Sigmoid colon (tissue), 7 donors: ENCODE measurements around the gene PREX1. TPM values are rescaled to one million over a fixed set of nuclear protein-coding genes. Genes with fewer than 3 reads are reported as not detected.
A peak's percentile ranks its signal among the peaks of the same experiment; 100 is the strongest.

ENCODE experiments used
- DNase-seq: peaks from one replicate; pipeline ENCODE4 v3.0.0-alpha.2; 2019
- H3K27ac ChIP-seq, 4 donors: fragments of 200-600 bp; sonication (generic); one replicate each; pipeline ENCODE4 v1.5.1; 2016 to 2019; ENCODE audit warnings: mild to moderate bottlenecking in 1 of 4
- H3K27me3 ChIP-seq, 3 donors: fragments of 200-600 bp; sonication (generic); one replicate each; pipeline ENCODE4 v1.5.1; 2019; ENCODE audit warnings: mild to moderate bottlenecking in 1 of 3
- H3K36me3 ChIP-seq, 4 donors: fragments of 200-600 bp; sonication (generic); one replicate each; pipeline ENCODE4 v1.5.1; 2016 to 2019
- H3K4me1 ChIP-seq, 4 donors: fragments of 200-600 bp; sonication (generic); one replicate each; pipeline ENCODE4 v1.5.1; 2017 to 2019
- H3K4me3 ChIP-seq, 4 donors: fragments of 200-600 bp; sonication (generic); one replicate each; pipeline ENCODE4 v1.5.1; 2017 to 2019; ENCODE audit warnings: mild to moderate bottlenecking in 2 of 4, moderate library complexity in 1 of 4
- H3K9me3 ChIP-seq, 4 donors: fragments of 200-600 bp in 3 of 4; sonication (generic) in 3 of 4; one replicate each; pipeline versions ENCODE4 v1.5.1 to v1.6.1; 2013 to 2019
- CTCF ChIP-seq, 4 experiments: fragments of 450-650 bp in 3 of 4; fragments of 200-600 bp in 1 of 4; IDR thresholded peaks; one replicate each; pipeline ENCODE4 v1.5.1; 2016 to 2019; ENCODE audit warnings: antibody characterized with exemption in 4 of 4, mild to moderate bottlenecking in 3 of 4, moderate library complexity in 2 of 4
- EP300 ChIP-seq, 4 donors: sonication (generic); formaldehyde crosslinking; IDR thresholded peaks; one replicate each; pipeline ENCODE4 v1.6.1; 2017; ENCODE audit warnings: antibody characterized with exemption in 4 of 4
- POLR2A ChIP-seq, 2 donors: fragments of 450-650 bp; IDR thresholded peaks; one replicate each; pipeline ENCODE4 v1.6.1; 2016; ENCODE audit warnings: antibody characterized with exemption in 2 of 2, mild to moderate bottlenecking in 2 of 2, moderate library complexity in 2 of 2
- POLR2AphosphoS5 ChIP-seq, 4 donors: sonication (generic); formaldehyde crosslinking; IDR thresholded peaks; one replicate each; pipeline ENCODE4 v1.6.1; 2017; ENCODE audit warnings: antibody characterized with exemption in 4 of 4
- WGBS, 2 donors: extraction: QIAGEN DNeasy Blood & Tissue Kit; methylation state at CpG; one replicate each; pipeline ENCODE4 v1.1.7; 2013; 5-methylcytosine and 5-hydroxymethylcytosine counted together
- intact Hi-C: fragments of 100-400 bp; cut with DNase I; formaldehyde crosslinking; loops from one replicate; pipeline ENCODE4 v1.15.1; 2023
- polyA plus RNA-seq, 3 donors: library from polyadenylated mRNA; stranded (reverse); fragments of 200-250 nt; gene quantifications; one replicate each; pipeline ENCODE4 v1.2.3, GENCODE V29; 2013
- total RNA-seq, 4 donors: library from RNA; depleted of rRNA; stranded (reverse); fragments of >200 nt; gene quantifications; one replicate each; pipeline ENCODE4 v1.1.0, GENCODE V29; 2016
- donor health status: healthy with polysubstance abuse.
- donor health status: Bipolar disorder and iron deficiency.
- donor health status: healthy.

The PREX1 gene
- total and polyA plus RNA-seq, 7 donors = 5.4 to 22.9 (median 15.5) TPM

DNA sequence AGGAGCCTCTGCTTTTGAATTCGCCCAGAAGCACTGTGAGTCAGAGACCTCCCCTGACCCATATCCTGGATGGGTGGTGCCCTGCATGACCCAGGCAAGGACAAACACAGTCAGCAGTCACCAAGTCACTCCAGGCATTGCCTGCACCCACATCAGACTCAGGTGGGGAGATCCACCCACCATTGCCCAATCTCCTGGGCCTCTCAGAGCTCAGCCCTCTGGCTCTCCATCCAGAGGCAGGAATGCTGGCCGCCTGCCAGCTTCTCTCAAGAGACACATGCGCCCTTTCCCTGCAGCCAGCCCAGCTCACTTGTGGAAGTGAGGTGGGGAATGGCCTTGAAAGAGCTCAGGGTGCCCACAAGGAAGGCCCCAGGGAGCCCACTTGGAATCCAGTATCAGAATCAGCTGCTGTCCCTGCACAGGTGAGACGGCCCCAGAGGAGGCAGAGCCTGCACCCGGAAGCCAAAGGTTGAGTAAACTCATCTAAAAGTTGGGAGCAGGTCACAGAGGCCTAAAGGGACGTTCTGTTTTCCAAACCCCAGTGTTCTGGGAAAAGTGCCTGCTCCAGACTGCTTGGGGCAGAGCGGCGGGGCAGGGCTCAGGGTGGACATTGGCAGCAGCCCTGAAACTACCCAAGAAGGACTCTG, 129.8 kb downstream of the PREX1 start:
- TF ChIP-seq POLR2A (IDR thresholded peaks at IDR 0.05) (no peak), EP300 (IDR thresholded peaks at IDR 0.05) (no peak), POLR2AphosphoS5 (IDR thresholded peaks at IDR 0.05) (no peak), CTCF (IDR thresholded peaks at IDR 0.05) (no peak)
- Histone ChIP-seq H3K4me1 (peaks cover 0 to 8% (median 6%) of the 10 kb centered on the region in 4 donors), H3K36me3 (no peaks in the 10 kb centered on the region), H3K4me3 (no peak overlapping the region), H3K9me3 (no peaks in the 10 kb centered on the region), H3K27me3 (no peaks in the 10 kb centered on the region), H3K27ac (no peak overlapping the region)
- peak; percentile 75 for DNase-seq
- intact Hi-C loops = no loop called here
- 33 to 65% methylated on average over 8 of the region's 8 CpGs for WGBS, 2 donors

GRCh38 chr20:48696671-48697070, 131.1 kb downstream of the PREX1 start:
- no peaks in the 10 kb centered on the region for H3K36me3 ChIP-seq
- H3K9me3 ChIP-seq = no peaks in the 10 kb centered on the region
- whole genome bisulfite sequencing, 2 donors = 88 to 92% methylated on average over 4 of the region's 4 CpGs
- no peak overlapping the region for H3K27ac ChIP-seq
- no peak overlapping the region for H3K4me3 ChIP-seq
- peaks cover 0 to 8% (median 6%) of the 10 kb centered on the region in 4 donors for H3K4me1 ChIP-seq
- H3K27me3 ChIP-seq = no peaks in the 10 kb centered on the region
- intact Hi-C loops = no loop called here
- no peak for DNase-seq
- no peak for TF ChIP-seq EP300 (IDR thresholded peaks at IDR 0.05)
- TF ChIP-seq POLR2AphosphoS5 (IDR thresholded peaks at IDR 0.05) = no peak
- no peak for TF ChIP-seq POLR2A (IDR thresholded peaks at IDR 0.05)
- no peak for TF ChIP-seq CTCF (IDR thresholded peaks at IDR 0.05)

- intact Hi-C loops = no loop called here
- no peak overlapping the region for H3K4me3 ChIP-seq
- no peak overlapping the region for H3K27ac ChIP-seq
- no peak for DNase-seq
- TF ChIP-seq POLR2A (IDR thresholded peaks at IDR 0.05) (no peak), CTCF (IDR thresholded peaks at IDR 0.05) (no peak), POLR2AphosphoS5 (IDR thresholded peaks at IDR 0.05) (no peak), EP300 (IDR thresholded peaks at IDR 0.05) (no peak)
- no peaks in the 10 kb centered on the region for H3K36me3 ChIP-seq
- peaks cover 0 to 8% (median 6%) of the 10 kb centered on the region in 4 donors for H3K4me1 ChIP-seq
- no peaks in the 10 kb centered on the region for H3K27me3 ChIP-seq
- H3K9me3 ChIP-seq = no peaks in the 10 kb centered on the region
These were observed 132.1 kb downstream of the PREX1 start for GRCh38 chr20:48695738-48696137.

DNA sequence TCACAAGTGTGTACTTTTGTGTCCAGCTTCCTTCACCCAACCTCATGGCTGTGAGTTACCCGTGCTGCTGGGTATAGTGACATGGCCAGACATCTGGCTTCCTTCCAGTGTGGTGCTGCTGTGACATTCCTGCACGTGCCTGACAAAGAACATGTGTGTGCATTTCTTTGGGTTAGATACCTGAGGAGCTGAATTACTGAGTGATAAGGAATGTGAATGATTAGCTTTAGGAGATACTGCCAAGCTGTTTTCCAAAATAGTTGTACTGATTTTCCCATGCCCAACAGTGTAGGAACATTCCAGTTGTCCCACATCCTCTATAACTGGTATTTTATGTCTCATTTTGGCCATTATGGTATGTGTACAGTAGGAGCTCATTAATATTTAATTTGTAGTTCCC, 132.5 kb downstream of the PREX1 start:
- Histone ChIP-seq H3K4me3 (no peak overlapping the region), H3K27ac (no peak overlapping the region), H3K4me1 (peaks cover 0 to 8% (median 6%) of the 10 kb centered on the region in 4 donors), H3K27me3 (no peaks in the 10 kb centered on the region), H3K9me3 (no peaks in the 10 kb centered on the region), H3K36me3 (no peaks in the 10 kb centered on the region)
- WGBS, 2 donors = 28 to 68% methylated on average over 2 of the region's 2 CpGs
- no peak for DNase-seq
- intact Hi-C loops = no loop called here
- TF ChIP-seq CTCF (IDR thresholded peaks at IDR 0.05) = no peak
- TF ChIP-seq POLR2AphosphoS5 (IDR thresholded peaks at IDR 0.05) = no peak
- no peak for TF ChIP-seq POLR2A (IDR thresholded peaks at IDR 0.05)
- no peak for TF ChIP-seq EP300 (IDR thresholded peaks at IDR 0.05)

GRCh38 chr20:48694381-48694865, 133.4 kb downstream of the PREX1 start:
- Histone ChIP-seq H3K36me3 (no peaks in the 10 kb centered on the region), H3K27me3 (no peaks in the 10 kb centered on the region), H3K4me1 (peaks cover 0 to 8% (median 6%) of the 10 kb centered on the region in 4 donors), H3K4me3 (no peak overlapping the region), H3K9me3 (no peaks in the 10 kb centered on the region), H3K27ac (no peak overlapping the region)
- peak; percentile 6 for DNase-seq
- intact Hi-C loops = no loop called here
- no peak for TF ChIP-seq EP300 (IDR thresholded peaks at IDR 0.05)
- 85 to 91% methylated on average over 7 of the region's 7 CpGs for WGBS, 2 donors
